GM12891 (cell line): ENCODE data around the gene UGT1A4.

ENCODE experiments used
- DNase-seq: peaks from one replicate; pipeline ENCODE4 v3.0.0; 2011; ENCODE audit warnings: low spot score; ENCODE audit not compliant: insufficient read length
- FAIRE-seq: peaks from 2 replicates; lab custom pipeline; 2011; peaks lifted over from hg19 to GRCh38; lab: Jason Lieb, UNC
- PAX5 ChIP-seq: IDR thresholded peaks from 2 replicates; pipeline ENCODE4 v1.6.1; 2011; ENCODE audit warnings: low read length, moderate library complexity, mild to moderate bottlenecking; ENCODE audit not compliant: insufficient read depth, severe bottlenecking
- POLR2A ChIP-seq: IDR thresholded peaks from 2 replicates; pipeline ENCODE4 v1.6.1; 2011; ENCODE audit warnings: low read depth, low read length, control low read depth
- POLR2AphosphoS5 ChIP-seq: IDR thresholded peaks from 2 replicates; pipeline ENCODE4 v1.6.1; 2011; ENCODE audit warnings: low read depth, low read length, control low read depth
- POU2F2 ChIP-seq: IDR thresholded peaks from 2 replicates; pipeline ENCODE4 v1.6.1; 2011; ENCODE audit warnings: low read depth, mild to moderate bottlenecking, control low read depth, low read length, moderate library complexity
- SPI1 ChIP-seq: IDR thresholded peaks from 2 replicates; pipeline ENCODE4 v1.6.1; 2011; ENCODE audit warnings: low read depth, low read length, control low read depth
- TAF1 ChIP-seq: IDR thresholded peaks from 2 replicates; pipeline ENCODE4 v1.6.1; 2011; ENCODE audit warnings: low read depth, low read length, control low read depth

UGT1A4 gene

DNA sequence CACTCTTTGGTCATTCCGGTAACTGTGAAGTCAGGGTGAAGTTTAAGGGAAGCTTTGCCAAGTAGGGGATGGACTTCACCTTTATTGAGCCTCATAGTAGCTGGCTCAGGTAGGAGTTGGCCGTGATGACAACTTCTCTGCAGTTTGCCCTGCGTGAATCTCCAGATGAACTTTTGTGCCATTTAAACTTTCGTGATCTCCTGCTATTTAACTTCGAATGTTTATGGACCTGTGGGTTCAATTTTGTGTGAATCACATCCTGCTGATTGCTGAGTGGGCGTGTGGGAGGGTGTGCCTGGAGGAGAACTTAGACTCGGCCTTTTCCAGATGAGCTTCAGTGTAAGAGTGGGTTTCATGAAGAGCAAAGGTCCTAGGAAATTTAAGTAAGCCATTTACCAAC is 45.7 kb downstream of the UGT1A4 start:
- no peak for DNase-seq
- no peak for FAIRE-seq
- no peak for TF ChIP-seq TAF1
- TF ChIP-seq POU2F2: no peak
- no peak for TF ChIP-seq PAX5
- TF ChIP-seq POLR2A: no peak
- TF ChIP-seq POLR2AphosphoS5: no peak
- TF ChIP-seq SPI1: no peak

DNA sequence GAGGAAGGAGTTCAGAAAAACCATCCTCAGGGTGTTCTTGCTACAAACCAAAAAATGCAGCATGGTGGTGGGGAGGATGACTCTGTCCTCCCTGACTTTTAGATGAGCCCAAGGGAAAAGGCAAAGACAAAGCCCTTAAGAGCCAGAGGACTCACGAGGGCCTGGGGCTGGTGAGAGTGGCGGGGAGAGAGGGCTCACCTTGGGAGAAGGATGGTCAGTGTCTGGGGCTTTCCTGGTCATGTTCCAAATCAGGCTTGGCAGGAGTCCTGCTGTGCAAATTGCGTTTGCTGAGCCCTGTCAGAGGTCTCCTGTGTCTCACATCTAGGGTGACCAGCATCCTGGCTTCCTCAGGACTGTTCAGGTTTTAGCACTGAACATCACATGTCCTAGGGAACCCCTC is 46.2 kb downstream of the UGT1A4 start:
- FAIRE-seq (no peak), DNase-seq (no peak)
- TF ChIP-seq SPI1 (no peak), POLR2A (no peak), POLR2AphosphoS5 (no peak), POU2F2 (no peak), PAX5 (no peak), TAF1 (no peak)

DNA sequence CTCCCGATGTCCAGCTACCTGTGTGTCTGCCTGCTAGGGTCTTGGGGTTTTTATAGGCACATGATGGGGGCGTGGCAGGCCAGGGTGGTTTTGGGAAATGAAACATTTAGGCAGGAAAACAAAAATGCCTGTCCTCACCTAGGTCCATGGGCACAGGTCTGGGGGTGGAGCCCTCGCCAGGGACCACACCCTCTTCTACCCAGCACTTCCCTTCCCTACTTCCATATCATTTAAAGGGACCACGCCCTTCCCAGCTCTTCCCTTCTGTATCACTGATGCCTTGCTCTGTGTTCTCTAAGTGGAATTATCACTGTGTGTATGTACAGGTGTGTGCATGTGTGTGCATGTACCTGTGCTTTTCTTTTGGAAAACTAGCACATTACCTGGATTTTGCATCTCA is 47.9 kb downstream of the UGT1A4 start:
- DNase-seq (no peak), FAIRE-seq (no peak)

DNA sequence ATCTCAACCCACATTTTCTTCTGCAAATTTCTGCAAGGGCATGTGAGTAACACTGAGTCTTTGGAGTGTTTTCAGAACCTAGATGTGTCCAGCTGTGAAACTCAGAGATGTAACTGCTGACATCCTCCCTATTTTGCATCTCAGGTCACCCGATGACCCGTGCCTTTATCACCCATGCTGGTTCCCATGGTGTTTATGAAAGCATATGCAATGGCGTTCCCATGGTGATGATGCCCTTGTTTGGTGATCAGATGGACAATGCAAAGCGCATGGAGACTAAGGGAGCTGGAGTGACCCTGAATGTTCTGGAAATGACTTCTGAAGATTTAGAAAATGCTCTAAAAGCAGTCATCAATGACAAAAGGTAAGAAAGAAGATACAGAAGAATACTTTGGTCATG is 49.5 kb downstream of the UGT1A4 start:
- FAIRE-seq (no peak), DNase-seq (no peak)
- TF ChIP-seq POU2F2 (no peak), SPI1 (no peak), PAX5 (no peak), POLR2A (no peak)

More for the DNA sequence above, 47.9 kb downstream of the UGT1A4 start:
- TF ChIP-seq POLR2AphosphoS5: no peak

DNA sequence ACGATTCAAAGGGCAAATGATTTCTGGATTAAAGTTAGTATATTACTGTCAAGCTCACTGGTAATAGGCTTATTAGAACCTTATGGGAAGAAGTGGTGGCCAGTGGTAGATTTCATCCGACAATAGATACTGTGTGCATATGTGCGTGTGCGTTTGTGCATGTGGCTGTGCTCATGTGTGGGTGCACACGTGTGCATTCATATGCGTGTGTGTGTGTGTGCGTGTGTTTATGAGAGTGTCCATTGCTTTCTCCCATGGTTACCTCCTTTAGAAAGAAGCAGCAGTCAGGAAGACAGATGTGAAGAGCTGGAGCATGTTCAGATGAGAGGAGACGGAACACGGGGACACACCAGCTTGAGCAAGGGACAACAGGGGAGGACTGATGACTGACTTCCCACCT is 50.7 kb downstream of the UGT1A4 start:
- DNase-seq (no peak), FAIRE-seq (no peak)
- no peak for TF ChIP-seq POLR2A
- no peak for TF ChIP-seq PAX5
- no peak for TF ChIP-seq POLR2AphosphoS5
- TF ChIP-seq TAF1: no peak
- no peak for TF ChIP-seq POU2F2
- no peak for TF ChIP-seq SPI1

DNA sequence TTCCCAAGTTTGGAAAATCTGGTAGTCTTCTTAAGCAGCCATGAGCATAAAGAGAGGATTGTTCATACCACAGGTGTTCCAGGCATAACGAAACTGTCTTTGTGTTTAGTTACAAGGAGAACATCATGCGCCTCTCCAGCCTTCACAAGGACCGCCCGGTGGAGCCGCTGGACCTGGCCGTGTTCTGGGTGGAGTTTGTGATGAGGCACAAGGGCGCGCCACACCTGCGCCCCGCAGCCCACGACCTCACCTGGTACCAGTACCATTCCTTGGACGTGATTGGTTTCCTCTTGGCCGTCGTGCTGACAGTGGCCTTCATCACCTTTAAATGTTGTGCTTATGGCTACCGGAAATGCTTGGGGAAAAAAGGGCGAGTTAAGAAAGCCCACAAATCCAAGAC is 53.6 kb downstream of the UGT1A4 start:
- FAIRE-seq (no peak), DNase-seq (no peak)
- no peak for TF ChIP-seq POLR2A
- TF ChIP-seq SPI1: no peak
- TF ChIP-seq TAF1: no peak
- TF ChIP-seq POLR2AphosphoS5: no peak
- no peak for TF ChIP-seq PAX5
- TF ChIP-seq POU2F2: no peak

DNA sequence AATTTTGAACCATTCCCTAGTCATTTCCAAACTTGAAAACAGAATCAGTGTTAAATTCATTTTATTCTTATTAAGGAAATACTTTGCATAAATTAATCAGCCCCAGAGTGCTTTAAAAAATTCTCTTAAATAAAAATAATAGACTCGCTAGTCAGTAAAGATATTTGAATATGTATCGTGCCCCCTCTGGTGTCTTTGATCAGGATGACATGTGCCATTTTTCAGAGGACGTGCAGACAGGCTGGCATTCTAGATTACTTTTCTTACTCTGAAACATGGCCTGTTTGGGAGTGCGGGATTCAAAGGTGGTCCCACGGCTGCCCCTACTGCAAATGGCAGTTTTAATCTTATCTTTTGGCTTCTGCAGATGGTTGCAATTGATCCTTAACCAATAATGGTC is 54.0 kb downstream of the UGT1A4 start:
- TF ChIP-seq POU2F2: no peak
- TF ChIP-seq POLR2A: no peak
- no peak for TF ChIP-seq TAF1
- FAIRE-seq: no peak
- DNase-seq: no peak

DNA sequence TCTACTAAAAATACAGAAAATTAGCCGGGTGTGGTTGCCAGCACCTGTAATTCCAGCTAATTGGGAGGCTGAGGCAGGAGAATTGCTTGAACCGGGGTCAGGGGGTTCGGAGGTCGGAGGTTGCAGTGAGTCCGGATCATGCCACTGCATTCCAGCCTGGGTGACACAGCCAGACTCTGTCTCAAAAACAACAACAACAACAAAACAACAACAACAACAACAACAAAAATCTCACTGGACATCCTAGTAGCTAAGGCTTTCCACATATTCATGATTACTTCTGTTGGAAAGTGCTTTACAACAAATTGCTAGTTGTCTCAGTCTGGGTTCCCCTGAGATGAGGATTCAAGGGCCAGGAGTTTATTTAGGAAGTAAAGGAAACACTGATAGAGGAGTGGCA is 55.3 kb downstream of the UGT1A4 start:
- no peak for FAIRE-seq
- no peak for DNase-seq
- TF ChIP-seq TAF1 (no peak), POLR2A (no peak)

DNA sequence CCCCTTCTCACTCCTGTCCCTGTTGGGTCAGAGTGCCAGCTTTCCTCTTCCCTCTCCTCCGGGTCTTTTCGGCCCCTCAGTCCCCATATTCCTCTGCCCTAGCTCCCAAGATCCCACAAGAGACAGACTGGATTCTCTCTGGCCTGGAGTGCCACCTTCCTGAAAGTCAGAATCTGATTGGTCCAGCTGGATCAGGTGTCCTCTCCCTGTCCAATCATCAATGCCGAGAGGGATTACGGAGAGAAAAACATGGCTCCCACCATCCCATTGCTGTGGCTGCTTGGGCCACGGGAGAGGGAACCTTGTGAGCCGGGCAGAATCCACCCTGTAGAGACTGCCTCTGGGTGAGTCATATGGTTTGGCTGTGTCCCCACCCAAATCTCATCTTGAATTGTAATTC is 56.9 kb downstream of the UGT1A4 start:
- DNase-seq (no peak), FAIRE-seq (no peak)

DNA sequence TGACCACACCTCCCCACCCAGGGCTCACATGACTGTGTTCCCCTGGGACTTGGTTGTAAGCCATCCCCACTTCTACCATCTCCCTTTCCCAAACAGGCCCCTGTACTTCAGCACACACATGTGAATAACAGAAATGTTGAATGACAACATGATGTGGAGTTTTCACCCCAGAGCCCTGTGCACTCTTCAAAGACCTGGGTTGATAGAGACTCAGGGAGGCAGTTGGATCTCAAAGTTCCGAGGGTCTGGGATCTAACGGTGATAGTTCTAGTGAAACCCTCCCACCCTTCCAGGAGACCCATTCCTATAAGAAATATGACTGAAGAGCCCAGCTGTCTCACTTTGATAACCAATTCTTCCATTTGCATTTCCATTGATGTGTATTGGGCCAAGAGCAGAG is 59.5 kb downstream of the UGT1A4 start, which contains the start of gene MROH2A:
TSS of gene MROH2A (plus strand) at position 301 of the 400 bp plus-strand sequence. CDS start 1,029 bp downstream, outside the sequence.
- FAIRE-seq (no peak), DNase-seq (no peak)
- TF ChIP-seq POLR2AphosphoS5: no peak
- no peak for TF ChIP-seq SPI1
- no peak for TF ChIP-seq POLR2A
- TF ChIP-seq POU2F2: no peak
- no peak for TF ChIP-seq PAX5
- no peak for TF ChIP-seq TAF1

More for the DNA sequence above, 56.9 kb downstream of the UGT1A4 start:
- TF ChIP-seq POLR2A (no peak), TAF1 (no peak), POU2F2 (no peak), POLR2AphosphoS5 (no peak), SPI1 (no peak), PAX5 (no peak)

DNA sequence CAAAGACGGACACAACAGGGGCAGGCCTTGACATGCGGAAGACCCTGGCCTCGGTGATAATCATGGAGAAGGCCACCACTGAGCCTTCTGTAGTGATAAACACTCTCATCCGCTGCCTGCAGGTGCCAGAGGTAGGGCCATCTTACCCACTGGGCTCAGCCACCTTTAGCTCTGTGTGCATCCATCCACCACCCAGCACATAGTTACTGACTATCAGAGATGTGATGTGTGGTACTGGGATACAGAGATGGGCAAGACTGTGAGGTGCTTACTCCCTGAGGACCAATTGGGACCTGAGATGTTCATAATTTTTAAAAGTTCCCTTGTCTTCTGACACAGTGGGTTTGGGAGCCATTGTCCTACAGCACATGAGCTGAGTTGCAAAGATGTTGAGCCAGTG is 61.2 kb downstream of the UGT1A4 start:
- TF ChIP-seq POU2F2 (no peak), POLR2A (no peak), TAF1 (no peak), SPI1 (no peak), POLR2AphosphoS5 (no peak), PAX5 (no peak)
- FAIRE-seq (no peak), DNase-seq (no peak)
